ENCODE measurements around the gene CTBP2. TPM values are rescaled to one million over a fixed set of nuclear protein-coding genes. Genes with fewer than 3 reads are reported as not detected.

Gene CTBP2
- total RNA-seq, 8 experiments from 2014 or later, result 29.4 to 90.0 (median 44.8) TPM

GRCh38 chr10:125026036-125026931 is 134.1 kb downstream of the CTBP2 start:
- no peak overlapping the region for H3K27ac ChIP-seq
- peaks cover 51 to 54% of the 10 kb centered on the region in 2 donors for H3K4me1 ChIP-seq (replicated peaks in 1 of 2)
- WGBS, 10 experiments, result 83 to 100% (median 100%) methylated on average over 1 to 8 of the region's 51 CpGs; no CpG with 5 or more reads in 7 of the 10 experiments
- in situ Hi-C loops (cut with MboI; ENCODE audit: low pct_unique_long_range_greater_than_20kb in 2 of 9, low sequenced_read_pairs in 9 of 9, unreplicated experiment in 9 of 9), result no loop called here
- H3K4me3 ChIP-seq, result no peak overlapping the region
- ATAC-seq (replicated peaks in 6 of 8), result no peak

- peak in 4 of 8 experiments; percentile 2 to 21 (median 8) for ATAC-seq (replicated peaks in 6 of 8)
- in situ Hi-C loops (cut with MboI; ENCODE audit: low pct_unique_long_range_greater_than_20kb in 2 of 9, low sequenced_read_pairs in 9 of 9, unreplicated experiment in 9 of 9), result no loop called here
- Histone ChIP-seq H3K4me3 (no peak overlapping the region), H3K27ac (peak overlapping the region in 1 of 2 donors; percentile 35), H3K4me1 (replicated peaks in 1 of 2) (peaks cover 51 to 54% of the 10 kb centered on the region in 2 donors)
- WGBS, 10 experiments, result 0 to 72% (median 50%) methylated on average over 3 to 12 of the region's 12 CpGs; no CpG with 5 or more reads in 1 of the 10 experiments
Observed at GRCh38 chr10:125025341-125025740, 135.0 kb downstream of the CTBP2 start.

GRCh38 chr10:125024497-125025234 is 135.7 kb downstream of the CTBP2 start:
- Histone ChIP-seq H3K4me1 (replicated peaks in 1 of 2) (peaks cover 51 to 54% of the 10 kb centered on the region in 2 donors), H3K27ac (peak overlapping the region in 1 of 2 donors; percentile 37), H3K4me3 (no peak overlapping the region)
- in situ Hi-C loops (cut with MboI; ENCODE audit: low pct_unique_long_range_greater_than_20kb in 2 of 9, low sequenced_read_pairs in 9 of 9, unreplicated experiment in 9 of 9), result no loop called here
- WGBS, 10 experiments, result 0 to 77% (median 66%) methylated on average over 6 to 15 of the region's 16 CpGs; no CpG with 5 or more reads in 1 of the 10 experiments
- peak in 5 of 8 experiments; percentile 2 to 32 (median 17) for ATAC-seq (replicated peaks in 6 of 8)

GRCh38 chr10:125023862-125024496 is 136.4 kb downstream of the CTBP2 start:
- ATAC-seq (replicated peaks in 6 of 8), result peak in 5 of 8 experiments; percentile 4 to 62 (median 42)
- 0 to 86% (median 63%) methylated on average over 4 to 20 of the region's 26 CpGs; no CpG with 5 or more reads in 2 of the 10 experiments for WGBS, 10 experiments
- Histone ChIP-seq H3K27ac (peak overlapping the region; percentile 39 to 53), H3K4me1 (replicated peaks in 1 of 2) (peaks cover 49 to 50% of the 10 kb centered on the region in 2 donors), H3K4me3 (no peak overlapping the region)
- in situ Hi-C loops (cut with MboI; ENCODE audit: low pct_unique_long_range_greater_than_20kb in 2 of 9, low sequenced_read_pairs in 9 of 9, unreplicated experiment in 9 of 9), result no loop called here

DNA sequence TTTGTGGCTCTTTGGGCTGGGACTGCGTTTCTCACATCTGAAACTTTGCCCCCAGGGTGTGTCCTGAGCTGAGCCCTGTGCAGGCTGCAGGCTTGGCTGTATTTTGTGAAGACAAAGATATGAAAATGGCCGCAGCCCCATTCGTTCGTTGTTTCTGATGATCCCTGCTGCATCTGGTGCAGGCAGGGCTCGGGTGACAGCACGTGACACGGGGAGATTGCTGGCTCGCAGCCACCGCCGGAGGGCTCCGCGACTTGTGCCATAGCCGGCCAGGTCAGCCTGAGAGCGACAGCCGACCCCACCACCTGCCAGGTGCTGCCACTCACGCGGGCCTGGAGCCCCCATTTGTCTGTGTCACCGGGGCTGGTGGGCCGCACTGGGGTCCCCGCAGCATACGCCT is 137.1 kb downstream of the CTBP2 start:
- H3K4me1 ChIP-seq (replicated peaks in 1 of 2), result peaks cover 41 to 42% of the 10 kb centered on the region in 2 donors
- peak in 2 of 8 experiments; percentile 6 to 8 for ATAC-seq (replicated peaks in 6 of 8)
- WGBS, 10 experiments, result 76 to 96% (median 90%) methylated on average over 2 to 12 of the region's 21 CpGs; no CpG with 5 or more reads in 5 of the 10 experiments
- H3K4me3 ChIP-seq, result no peak overlapping the region
- in situ Hi-C loops (cut with MboI; ENCODE audit: low pct_unique_long_range_greater_than_20kb in 2 of 9, low sequenced_read_pairs in 9 of 9, unreplicated experiment in 9 of 9), result no loop called here
- H3K27ac ChIP-seq, result no peak overlapping the region

GRCh38 chr10:125022671-125023070 is 137.7 kb downstream of the CTBP2 start:
- Histone ChIP-seq H3K4me3 (no peak overlapping the region), H3K4me1 (replicated peaks in 1 of 2) (peaks cover 36 to 37% of the 10 kb centered on the region in 2 donors), H3K27ac (peak overlapping the region in 1 of 2 donors; percentile 41)
- 90 to 100% (median 90%) methylated on average over 1 to 7 of the region's 8 CpGs; no CpG with 5 or more reads in 7 of the 10 experiments for WGBS, 10 experiments
- ATAC-seq (replicated peaks in 6 of 8), result no peak
- in situ Hi-C loops (cut with MboI; ENCODE audit: low pct_unique_long_range_greater_than_20kb in 2 of 9, low sequenced_read_pairs in 9 of 9, unreplicated experiment in 9 of 9), result no loop called here

DNA sequence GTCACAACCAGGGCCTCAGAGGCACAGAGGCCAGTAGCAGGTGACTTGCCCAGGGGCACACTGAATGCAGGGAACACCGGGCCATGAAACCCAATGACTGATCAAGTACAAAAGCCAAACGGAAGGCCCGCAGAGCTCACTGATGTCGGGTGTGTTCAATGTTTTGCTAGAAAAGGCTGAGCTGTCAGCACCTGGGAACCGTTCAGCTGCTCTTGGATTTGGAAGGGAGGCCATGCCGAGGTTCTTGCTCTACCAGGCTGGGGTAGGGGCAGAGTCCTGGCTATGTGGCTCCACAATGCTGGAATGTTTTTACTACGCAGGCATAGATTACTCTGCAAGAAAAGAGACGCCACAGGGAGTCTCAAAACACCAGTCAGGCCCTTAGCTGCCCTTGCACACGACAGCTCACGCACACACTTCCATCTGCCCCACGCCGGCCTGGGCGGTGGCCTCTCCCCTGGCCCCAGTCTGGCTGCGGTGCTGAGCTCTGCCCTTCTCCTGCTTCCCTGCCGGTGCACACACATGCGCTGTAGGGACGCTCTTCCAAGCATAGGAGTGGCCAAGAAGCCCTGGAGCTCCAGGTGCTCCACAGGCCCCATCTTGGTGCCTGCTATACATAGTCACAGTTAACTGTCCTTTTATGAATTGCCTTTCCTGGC is 138.5 kb downstream of the CTBP2 start:
- peaks cover 31 to 32% of the 10 kb centered on the region in 2 donors for H3K4me1 ChIP-seq (replicated peaks in 1 of 2)
- H3K4me3 ChIP-seq, result no peak overlapping the region
- ATAC-seq (replicated peaks in 6 of 8), result peak in 1 of 8 experiments; percentile 0
- WGBS, 10 experiments, result 60 to 100% (median 93%) methylated on average over 1 to 12 of the region's 17 CpGs; no CpG with 5 or more reads in 2 of the 10 experiments
- H3K27ac ChIP-seq, result no peak overlapping the region
- in situ Hi-C loops (cut with MboI; ENCODE audit: low pct_unique_long_range_greater_than_20kb in 2 of 9, low sequenced_read_pairs in 9 of 9, unreplicated experiment in 9 of 9), result no loop called here

- no peak for ATAC-seq (replicated peaks in 6 of 8)
- in situ Hi-C loops (cut with MboI; ENCODE audit: low pct_unique_long_range_greater_than_20kb in 2 of 9, low sequenced_read_pairs in 9 of 9, unreplicated experiment in 9 of 9), result no loop called here
- H3K4me3 ChIP-seq, result no peak overlapping the region
- WGBS, 10 experiments, result 90 to 100% (median 93%) methylated on average over 1 to 6 of the region's 9 CpGs; no CpG with 5 or more reads in 5 of the 10 experiments
- no peak overlapping the region for H3K27ac ChIP-seq
- peaks cover 31% of the 10 kb centered on the region in 2 donors for H3K4me1 ChIP-seq (replicated peaks in 1 of 2)
Observed at GRCh38 chr10:125020871-125021270, 139.5 kb downstream of the CTBP2 start.

DNA sequence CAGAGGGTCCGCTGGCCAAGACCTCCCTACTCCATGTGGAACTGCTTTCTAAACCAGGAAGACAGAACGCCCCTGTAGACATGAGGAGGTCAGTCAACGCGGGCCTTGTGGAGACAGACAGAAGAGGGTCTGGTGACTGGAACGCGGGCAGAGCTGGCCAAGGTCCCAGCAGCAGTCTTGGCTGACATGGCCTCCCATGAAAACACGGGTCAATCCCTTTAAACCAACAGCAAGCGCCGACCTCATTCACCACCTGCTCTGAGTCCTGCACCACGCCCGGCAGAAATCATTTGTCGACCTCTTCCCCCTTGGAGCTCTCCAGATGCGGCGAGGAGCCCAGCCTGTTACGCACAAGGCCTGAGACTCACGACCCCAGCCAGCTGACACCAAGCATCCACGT is 140.0 kb downstream of the CTBP2 start:
- no peak for ATAC-seq (replicated peaks in 6 of 8)
- 80 to 100% (median 97%) methylated on average over 2 to 11 of the region's 17 CpGs; no CpG with 5 or more reads in 4 of the 10 experiments for WGBS, 10 experiments
- in situ Hi-C loops (cut with MboI; ENCODE audit: low pct_unique_long_range_greater_than_20kb in 2 of 9, low sequenced_read_pairs in 9 of 9, unreplicated experiment in 9 of 9), result no loop called here
- peaks cover 26 to 27% of the 10 kb centered on the region in 2 donors for H3K4me1 ChIP-seq (replicated peaks in 1 of 2)
- H3K27ac ChIP-seq, result no peak overlapping the region
- H3K4me3 ChIP-seq, result no peak overlapping the region

DNA sequence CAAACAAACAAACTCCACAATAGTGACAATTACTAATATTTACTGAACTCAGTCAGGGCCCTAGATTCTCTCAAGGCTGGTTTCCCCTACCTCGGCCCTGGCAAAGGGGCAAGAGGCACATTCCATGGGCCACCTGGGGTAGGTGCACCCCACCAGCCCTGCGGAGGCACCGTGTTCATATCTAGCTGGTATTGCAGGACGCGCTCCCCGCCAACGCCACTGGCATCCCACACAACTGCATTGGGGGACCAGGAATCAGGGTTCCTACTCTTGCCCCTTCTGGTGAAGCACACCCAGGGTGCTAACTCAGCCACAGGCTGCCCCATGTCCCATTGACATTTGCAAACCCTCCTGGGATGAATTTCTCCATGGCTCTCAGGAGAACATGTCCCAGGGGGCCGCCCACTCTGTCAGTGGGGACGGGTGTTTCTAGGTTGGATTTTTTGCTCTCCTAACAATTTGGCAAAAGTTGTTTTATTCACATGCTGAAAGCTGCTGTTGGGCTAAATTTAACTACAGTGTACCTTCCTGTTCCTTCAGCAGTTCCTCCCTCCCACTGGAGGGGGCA is 141.7 kb downstream of the CTBP2 start:
- Histone ChIP-seq H3K4me3 (no peak overlapping the region), H3K4me1 (replicated peaks in 1 of 2) (peaks cover 9% of the 10 kb centered on the region in 2 donors), H3K27ac (no peak overlapping the region)
- ATAC-seq (replicated peaks in 6 of 8), result no peak
- in situ Hi-C loops (cut with MboI; ENCODE audit: low pct_unique_long_range_greater_than_20kb in 2 of 9, low sequenced_read_pairs in 9 of 9, unreplicated experiment in 9 of 9), result no loop called here
- WGBS, 10 experiments, result 90 to 100% (median 99%) methylated on average over 1 to 9 of the region's 9 CpGs; no CpG with 5 or more reads in 3 of the 10 experiments

DNA sequence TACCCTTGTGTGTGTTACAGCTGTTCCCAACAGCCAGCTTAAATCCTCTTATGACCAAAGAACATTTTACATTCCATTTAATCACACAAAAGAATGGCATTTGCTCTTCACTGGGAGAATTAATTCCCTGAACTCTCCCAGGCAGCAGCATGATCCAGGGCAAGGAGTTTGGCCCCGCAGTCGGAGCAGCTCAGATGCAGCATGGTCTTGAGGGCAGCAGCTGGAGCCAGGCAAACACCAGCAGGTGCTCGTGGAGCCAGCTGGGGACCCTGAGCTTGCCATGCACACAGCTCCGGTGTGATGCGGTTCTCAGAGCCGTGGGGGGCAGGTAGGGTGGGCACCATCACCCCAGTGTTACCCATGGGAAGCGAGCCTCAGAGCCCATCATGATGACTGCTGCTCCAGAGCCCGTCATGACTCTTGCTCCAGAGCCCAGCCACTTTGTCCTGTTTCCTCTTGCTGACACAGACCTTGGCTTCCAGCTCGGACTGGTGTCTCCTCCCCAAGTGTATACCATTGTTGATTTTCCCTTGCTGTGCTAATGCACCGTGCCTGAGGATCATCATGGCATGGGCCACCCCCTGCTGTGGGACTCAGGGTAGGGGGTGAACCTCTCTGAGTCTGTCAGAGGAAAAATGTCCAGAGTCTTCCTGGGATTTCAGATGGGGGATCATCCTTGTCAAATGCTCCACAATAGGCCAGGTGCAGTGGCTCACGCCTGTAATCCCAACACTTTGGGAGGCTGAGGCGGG is 142.6 kb downstream of the CTBP2 start:
- Histone ChIP-seq H3K4me1 (replicated peaks in 1 of 2) (peaks cover 0 to under 1% of the 10 kb centered on the region in 2 donors), H3K27ac (no peak overlapping the region), H3K4me3 (no peak overlapping the region)
- 82 to 100% (median 90%) methylated on average over 1 to 5 of the region's 12 CpGs; no CpG with 5 or more reads in 4 of the 10 experiments for WGBS, 10 experiments
- in situ Hi-C loops (cut with MboI; ENCODE audit: low pct_unique_long_range_greater_than_20kb in 2 of 9, low sequenced_read_pairs in 9 of 9, unreplicated experiment in 9 of 9), result no loop called here
- ATAC-seq (replicated peaks in 6 of 8), result peak in 1 of 8 experiments; percentile 57
